HG02588 (cell line): ENCODE measurements around the gene PHLDB1.
"Not testable (repeated sequence)": the region's sequence is repeated elsewhere in the genome, so short reads cannot be mapped to it uniquely, and the experiment has no call there.

Source experiments
- ATAC-seq: cut with Tn5 transposase; IDR thresholded peaks from one replicate; pipeline ENCODE4 v1.9.1; 2021; ENCODE audit warnings: mild to moderate bottlenecking, moderate library complexity; ENCODE audit not compliant: unreplicated experiment

The PHLDB1 gene

GRCh38 chr11:118682939-118683338 is 75.5 kb downstream of the PHLDB1 start:
- not testable (repeated sequence) for ATAC-seq

- no peak for ATAC-seq
Measured at GRCh38 chr11:118684187-118684586, 76.8 kb downstream of the PHLDB1 start.

- ATAC-seq = no peak
Measured at GRCh38 chr11:118687906-118688305, 80.5 kb downstream of the PHLDB1 start.

- not testable (repeated sequence) for ATAC-seq
Measured at GRCh38 chr11:118688339-118688738, 80.9 kb downstream of the PHLDB1 start.

- no peak for ATAC-seq
Measured at GRCh38 chr11:118688851-118689502, 81.6 kb downstream of the PHLDB1 start.

GRCh38 chr11:118689503-118689851 is 82.1 kb downstream of the PHLDB1 start:
- ATAC-seq = no peak

- ATAC-seq = peak; percentile 72
Measured at GRCh38 chr11:118689852-118690552, 82.6 kb downstream of the PHLDB1 start.

GRCh38 chr11:118690553-118691304 is 83.3 kb downstream of the PHLDB1 start:
- no peak for ATAC-seq

DNA sequence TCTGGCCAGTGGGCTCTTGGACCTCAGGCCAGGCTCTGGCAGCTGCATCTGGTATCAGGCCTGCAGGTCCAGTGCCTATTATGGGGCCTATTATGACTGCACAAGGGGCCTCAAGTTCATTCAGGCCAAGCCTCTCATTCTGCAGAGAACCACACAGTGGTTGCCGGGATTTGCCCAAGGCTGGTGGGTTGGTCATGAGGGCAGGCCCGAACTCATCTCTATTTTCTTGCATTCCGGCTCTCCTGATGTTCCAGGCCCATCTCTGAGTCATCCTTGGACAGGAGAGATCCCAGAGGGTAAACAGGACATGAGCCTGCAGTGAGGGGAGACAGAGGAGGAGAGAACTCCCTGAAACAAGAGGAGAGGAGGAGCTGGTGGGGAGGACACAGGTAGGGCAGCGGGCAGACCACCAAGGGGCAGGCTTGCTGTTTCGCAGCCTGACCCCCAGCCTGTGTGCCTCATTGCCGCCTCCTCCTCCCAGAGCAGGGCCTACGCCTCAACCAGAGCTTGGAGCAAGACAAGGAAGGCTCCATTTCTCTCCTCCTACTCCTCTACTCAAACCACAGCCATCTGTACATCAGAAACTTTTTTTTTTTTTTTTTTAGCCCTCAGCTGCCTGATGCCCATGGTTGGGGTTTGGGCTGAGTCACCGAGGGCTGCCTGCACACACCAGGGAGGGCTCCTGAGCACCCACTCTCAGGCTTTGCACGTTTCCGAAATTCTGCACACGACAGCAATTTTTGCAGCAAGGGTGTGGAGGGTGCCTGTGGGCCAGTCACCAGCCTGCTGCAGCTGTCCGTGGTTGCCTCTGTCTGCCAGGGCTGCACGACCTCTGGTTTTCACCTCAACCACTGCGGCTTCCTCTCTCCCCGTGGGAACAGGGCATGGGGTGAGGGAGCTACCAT is 84.8 kb downstream of the PHLDB1 start:
- no peak for ATAC-seq

GRCh38 chr11:118694185-118694584 is 86.8 kb downstream of the PHLDB1 start:
- ATAC-seq = no peak

DNA sequence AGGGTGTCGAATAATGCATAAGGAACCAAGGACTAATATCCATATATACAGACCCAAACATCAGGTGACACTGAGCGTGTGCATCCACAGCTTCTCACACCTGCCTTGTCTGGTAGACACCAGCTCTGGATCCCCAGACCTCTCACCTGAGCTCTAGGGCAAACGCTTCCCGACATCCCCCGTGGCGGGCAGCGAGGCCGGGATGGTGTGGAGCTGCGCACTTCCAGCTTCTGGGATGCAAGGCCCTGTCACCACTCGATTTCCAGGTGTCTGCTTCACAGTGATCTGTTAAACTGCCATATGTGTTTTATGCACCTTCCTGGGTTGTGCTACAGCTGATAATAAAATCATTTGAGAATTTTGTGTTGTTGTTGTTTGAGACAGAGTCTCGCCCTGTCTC is 87.4 kb downstream of the PHLDB1 start:
- no peak for ATAC-seq

DNA sequence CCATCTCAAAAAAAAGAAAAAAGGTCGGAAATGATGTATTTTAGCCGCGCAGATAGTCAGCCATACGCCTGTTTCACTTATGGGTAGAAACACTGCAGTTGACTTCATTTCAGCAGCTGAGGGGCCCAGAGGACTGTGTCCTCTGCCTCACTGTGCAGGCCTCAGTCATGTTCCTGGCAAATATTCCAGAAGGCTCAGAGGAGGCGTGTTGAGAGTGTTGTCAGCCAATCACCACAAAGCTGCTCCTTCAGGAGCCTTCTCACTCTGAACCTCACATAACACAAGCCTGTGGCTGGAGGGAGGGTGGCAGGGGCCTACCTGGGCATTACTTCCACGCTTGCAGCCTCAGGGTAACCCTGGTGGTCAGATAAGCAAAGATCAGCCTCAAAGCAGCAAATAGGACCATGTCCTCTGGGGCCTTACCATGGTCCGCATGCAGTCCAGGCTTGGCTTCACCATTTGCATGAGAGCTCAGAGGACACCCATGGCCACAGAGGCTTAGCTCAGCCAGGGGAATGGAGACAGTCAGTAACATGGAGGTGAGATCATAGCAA is 89.3 kb downstream of the PHLDB1 start:
- no peak for ATAC-seq

GRCh38 chr11:118697346-118697745 is 89.9 kb downstream of the PHLDB1 start:
- no peak for ATAC-seq

DNA sequence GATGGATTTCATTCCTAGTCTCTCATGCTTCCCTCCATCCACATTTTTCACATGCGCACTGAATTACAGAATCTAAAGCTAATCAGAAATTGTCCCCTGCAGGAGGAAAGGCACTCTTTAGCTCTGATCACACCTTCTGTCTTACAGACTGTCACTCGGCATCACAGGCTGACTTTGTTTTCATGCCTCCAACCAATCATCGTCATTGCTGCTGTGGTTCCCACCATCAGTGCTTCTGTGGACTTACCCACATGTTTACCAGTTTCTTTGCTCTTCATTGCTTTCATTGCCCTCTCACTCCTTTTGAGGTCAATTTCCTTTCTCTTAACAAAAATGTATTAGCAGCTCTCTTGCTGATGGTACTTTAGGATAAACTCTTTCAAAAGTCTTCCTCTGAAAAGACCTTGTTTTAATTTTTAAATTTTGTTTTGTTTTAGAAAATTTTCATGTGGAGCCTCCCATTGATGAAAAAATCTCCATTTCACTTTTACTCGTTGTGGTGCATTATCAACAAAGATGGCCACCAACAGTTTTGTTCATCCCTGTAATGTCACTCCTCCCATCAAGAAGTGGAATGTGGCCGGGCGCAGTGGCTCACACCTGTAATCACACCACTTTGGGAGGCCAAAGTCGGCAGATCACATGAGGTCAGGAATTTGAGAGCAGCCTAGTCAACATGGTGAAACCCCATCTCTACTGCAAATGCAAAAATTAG is 92.2 kb downstream of the PHLDB1 start:
- no peak for ATAC-seq

GRCh38 chr11:118703563-118704106 is 96.2 kb downstream of the PHLDB1 start:
- ATAC-seq = no peak

DNA sequence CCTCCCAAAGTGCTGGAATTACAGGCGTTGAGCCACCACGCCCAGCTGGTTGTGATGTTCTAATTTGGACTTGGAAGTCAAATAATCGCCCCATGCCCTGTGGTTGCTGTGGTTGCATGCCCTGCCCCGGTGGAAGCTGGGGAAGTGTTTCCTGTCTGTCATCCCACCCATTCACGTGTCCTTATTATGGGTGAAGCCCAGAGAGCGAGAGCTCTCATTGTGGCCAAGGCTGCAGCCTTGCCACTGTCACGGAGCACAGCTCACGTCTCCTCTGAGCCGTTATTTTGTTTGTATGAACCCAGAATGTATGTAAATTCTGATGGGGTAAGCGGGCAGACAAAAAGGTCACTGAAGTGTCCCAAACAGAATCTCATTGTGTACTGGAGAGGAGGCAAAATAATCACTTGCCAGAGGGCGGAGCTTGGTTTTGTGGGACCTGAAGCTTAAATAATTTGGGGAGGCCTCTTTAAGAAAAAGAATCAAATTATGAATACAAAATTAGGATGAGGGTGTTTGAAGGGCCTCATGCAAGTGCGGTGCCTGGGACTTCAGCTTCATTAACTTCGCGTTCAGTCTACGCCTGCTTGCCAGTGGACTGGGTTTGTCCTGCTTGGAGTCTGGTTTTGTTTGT is 97.8 kb downstream of the PHLDB1 start:
- ATAC-seq = no peak

DNA sequence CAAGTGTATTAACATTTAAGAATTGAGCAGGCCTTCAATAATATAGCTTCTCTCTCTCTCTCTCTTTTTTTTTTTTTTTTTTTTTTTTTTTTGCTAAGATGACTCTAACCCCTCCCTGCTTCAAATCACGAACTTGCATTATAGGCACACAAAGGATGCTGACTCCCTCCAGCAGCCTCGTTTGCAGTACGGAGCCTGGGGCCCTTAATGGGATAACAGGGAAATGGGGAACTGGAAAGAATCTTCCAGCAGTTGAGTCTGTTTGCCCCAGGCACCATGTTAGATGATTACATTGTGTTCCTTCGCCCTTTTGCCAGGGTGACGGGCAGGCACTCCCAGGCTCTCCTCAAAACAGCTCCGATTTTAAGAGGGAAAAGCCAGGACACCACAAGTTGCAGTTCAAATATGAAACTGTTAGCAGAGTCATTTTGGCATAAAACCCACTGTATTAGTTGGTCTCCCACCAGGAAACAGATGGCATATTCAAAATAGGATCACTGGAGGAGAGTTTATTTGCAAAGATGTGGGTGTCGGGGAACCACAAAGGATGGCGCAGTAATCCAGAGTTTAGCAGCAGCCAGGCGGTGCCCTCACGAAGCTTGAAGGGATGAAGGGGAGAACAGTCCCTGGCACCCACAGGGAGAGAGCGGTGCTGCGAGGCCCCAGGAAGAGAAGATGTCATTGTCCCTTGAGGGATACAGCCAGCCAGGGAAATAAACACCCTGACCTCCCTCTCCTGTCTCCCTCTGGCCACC is 98.6 kb downstream of the PHLDB1 start:
- ATAC-seq = no peak

GRCh38 chr11:118706546-118706825 is 99.1 kb downstream of the PHLDB1 start:
- no peak for ATAC-seq
